SK-N-MC (cell line): ENCODE data around the gene TRAF6.
A peak's percentile ranks its signal among the peaks of the same experiment; 100 is the strongest.
"Not testable (repeated sequence)": the region's sequence is repeated elsewhere in the genome, so short reads cannot be mapped to it uniquely, and the experiment has no call there.

Experiments
- DNase-seq: peaks from one replicate; pipeline ENCODE4 v3.0.0-alpha.2; 2011; ENCODE audit warnings: low read depth, low spot score
- H3K27ac ChIP-seq: fragments of 200-600 bp; sonication (generic); 2 replicates; pipeline ENCODE4 v1.5.1; 2016; ENCODE audit warnings: mixed run types
- H3K36me3 ChIP-seq: fragments of 200-600 bp; sonication (generic); 2 replicates; pipeline ENCODE4 v1.6.1; 2017; ENCODE audit warnings: antibody characterized with exemption, low read length, mixed read lengths; ENCODE audit not compliant: insufficient read depth
- H3K4me3 ChIP-seq: fragments of 200-600 bp; sonication (generic); 2 replicates; pipeline ENCODE4 v1.5.1; 2016
- H3K9ac ChIP-seq: fragments of 200-600 bp; sonication (generic); 2 replicates; pipeline ENCODE4 v1.8.0; 2017; ENCODE audit warnings: mixed run types, mixed read lengths; ENCODE audit not compliant: insufficient read length
- H3K9me3 ChIP-seq: fragments of 200-600 bp; sonication (generic); 2 replicates; pipeline ENCODE4 v1.6.1; 2017; ENCODE audit warnings: low read depth, mild to moderate bottlenecking, antibody characterized with exemption, low read length, moderate library complexity, mixed read lengths
- EZH2 ChIP-seq: fragments of 200-600 bp; sonication (generic); IDR thresholded peaks from one replicate; pipeline ENCODE4 v1.6.1; 2017; ENCODE audit warnings: antibody characterized with exemption
- FOXP2 ChIP-seq: optimal IDR thresholded peaks from 2 replicates; pipeline ENCODE3; 2011; ENCODE audit warnings: mild to moderate bottlenecking, moderate library complexity; ENCODE audit not compliant: insufficient read depth; ENCODE audit errors: extremely low read length, control extremely low read depth
- POLR2AphosphoS5 ChIP-seq: IDR thresholded peaks from 2 replicates; pipeline ENCODE4 v1.6.1; 2012; ENCODE audit warnings: mild to moderate bottlenecking, low read depth, low read length, borderline replicate concordance

The TRAF6 gene, protein sequence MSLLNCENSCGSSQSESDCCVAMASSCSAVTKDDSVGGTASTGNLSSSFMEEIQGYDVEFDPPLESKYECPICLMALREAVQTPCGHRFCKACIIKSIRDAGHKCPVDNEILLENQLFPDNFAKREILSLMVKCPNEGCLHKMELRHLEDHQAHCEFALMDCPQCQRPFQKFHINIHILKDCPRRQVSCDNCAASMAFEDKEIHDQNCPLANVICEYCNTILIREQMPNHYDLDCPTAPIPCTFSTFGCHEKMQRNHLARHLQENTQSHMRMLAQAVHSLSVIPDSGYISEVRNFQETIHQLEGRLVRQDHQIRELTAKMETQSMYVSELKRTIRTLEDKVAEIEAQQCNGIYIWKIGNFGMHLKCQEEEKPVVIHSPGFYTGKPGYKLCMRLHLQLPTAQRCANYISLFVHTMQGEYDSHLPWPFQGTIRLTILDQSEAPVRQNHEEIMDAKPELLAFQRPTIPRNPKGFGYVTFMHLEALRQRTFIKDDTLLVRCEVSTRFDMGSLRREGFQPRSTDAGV

DNA sequence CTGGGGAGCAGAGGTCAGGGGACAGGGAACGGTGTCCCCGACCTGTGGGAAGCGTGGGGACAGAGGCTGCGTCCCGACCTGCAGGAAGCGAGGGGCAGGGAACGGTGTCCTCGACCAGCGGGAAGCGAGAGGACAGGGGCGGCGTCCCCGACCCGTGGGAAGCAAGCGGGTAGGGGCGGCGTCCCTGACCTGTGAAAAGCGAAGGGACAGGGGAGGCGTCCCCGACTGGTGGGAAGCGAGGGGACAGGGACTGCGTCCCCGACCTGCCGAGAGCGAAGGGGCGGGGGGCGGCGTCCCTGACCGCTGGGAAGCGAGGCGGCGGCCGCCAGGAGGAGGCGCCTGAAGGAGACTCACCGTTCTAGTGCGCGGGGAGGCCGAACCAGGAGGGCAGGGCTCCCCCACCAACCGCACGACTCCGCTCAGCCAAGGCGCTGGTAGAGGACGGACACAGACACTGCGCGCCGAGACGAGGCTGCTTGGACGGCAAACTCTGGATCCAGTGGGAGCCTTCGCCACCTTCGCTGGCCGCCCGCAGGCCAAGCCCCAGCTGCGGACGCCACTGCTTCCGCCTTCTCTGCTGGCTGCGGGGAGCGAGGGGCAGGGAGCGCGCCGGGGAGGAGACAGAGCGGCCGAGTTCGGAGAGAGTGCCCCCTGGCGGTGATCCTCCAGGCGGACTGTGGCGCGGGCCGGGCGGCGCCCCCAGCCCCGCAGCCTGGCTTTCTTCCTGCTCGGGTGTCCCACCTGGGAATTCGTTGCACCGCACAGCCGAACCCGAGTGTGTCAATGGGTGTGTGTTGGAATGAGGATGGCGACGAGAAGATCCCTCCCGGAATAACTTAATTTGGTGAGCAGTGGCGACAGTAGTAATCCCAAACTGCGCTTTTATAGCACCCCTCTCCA lies at the start of gene TRAF6:
Gene TRAF6, minus strand, starts transcription at position 579 of the 900 bp plus-strand sequence. CDS start 8,757 bp downstream, outside the sequence.
- Histone ChIP-seq H3K4me3 (peak within 1 kb of the TSS; percentile 96), H3K9ac (peak within 1 kb of the TSS; percentile 87), H3K9me3 (0 out of 2 replicates have a peak, but pooled peaks cover 3% of the 10 kb centered on the region), H3K36me3 (no peaks in the 10 kb centered on the region; the same call in 1 of the 2 replicates), H3K27ac (no peak within 1 kb of the TSS)
- no peak for DNase-seq
- TF ChIP-seq FOXP2: peak; percentile 51
- no peak for TF ChIP-seq EZH2
- peak; percentile 91 for TF ChIP-seq POLR2AphosphoS5

DNA sequence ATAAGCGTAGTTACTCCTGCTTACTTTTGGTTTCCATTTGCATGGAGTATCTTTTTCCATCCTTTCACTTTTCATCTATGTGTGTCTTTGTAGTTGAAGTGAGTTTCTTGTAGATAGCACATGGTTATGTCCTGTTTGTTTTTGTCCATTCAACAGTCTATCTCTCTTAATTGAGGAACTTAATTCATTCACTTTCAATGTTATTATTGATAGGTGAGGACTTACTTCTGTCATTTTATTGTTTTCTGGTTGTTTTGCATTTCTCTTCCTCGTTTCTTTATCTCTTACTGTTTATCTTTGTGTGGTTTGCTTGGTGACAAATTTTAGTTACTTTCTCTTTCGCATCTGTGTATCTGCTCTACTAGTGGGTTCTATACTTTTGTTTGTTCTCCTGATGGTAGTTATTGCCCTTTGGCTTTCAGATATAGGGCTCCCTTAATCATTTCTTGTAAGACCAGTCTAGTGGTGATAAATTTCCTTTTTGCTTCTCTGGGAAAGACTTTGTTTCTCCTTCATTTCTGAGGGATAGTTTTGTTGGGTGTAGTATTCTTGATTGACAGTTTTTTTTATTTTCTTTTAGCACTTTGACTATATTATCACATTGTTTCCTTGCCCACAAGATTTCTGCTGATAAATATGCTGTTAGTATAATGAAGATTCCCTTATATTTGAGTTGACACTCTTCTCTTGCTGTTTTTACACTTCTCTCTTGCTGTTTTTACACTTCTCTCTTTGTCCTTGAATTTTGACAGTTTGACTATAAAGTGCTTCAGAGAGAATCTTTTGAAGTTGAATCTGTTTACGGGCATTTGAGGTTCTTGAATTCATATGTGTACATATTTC lies 48.7 kb upstream of the TRAF6 start:
- TF ChIP-seq EZH2: no peak
- TF ChIP-seq POLR2AphosphoS5: no peak
- TF ChIP-seq FOXP2: no peak
- Histone ChIP-seq H3K36me3 (no peaks in the 10 kb centered on the region), H3K27ac (no peak overlapping the region), H3K9ac (no peak overlapping the region), H3K9me3 (no peaks in the 10 kb centered on the region), H3K4me3 (no peak overlapping the region)
- no peak for DNase-seq

DNA sequence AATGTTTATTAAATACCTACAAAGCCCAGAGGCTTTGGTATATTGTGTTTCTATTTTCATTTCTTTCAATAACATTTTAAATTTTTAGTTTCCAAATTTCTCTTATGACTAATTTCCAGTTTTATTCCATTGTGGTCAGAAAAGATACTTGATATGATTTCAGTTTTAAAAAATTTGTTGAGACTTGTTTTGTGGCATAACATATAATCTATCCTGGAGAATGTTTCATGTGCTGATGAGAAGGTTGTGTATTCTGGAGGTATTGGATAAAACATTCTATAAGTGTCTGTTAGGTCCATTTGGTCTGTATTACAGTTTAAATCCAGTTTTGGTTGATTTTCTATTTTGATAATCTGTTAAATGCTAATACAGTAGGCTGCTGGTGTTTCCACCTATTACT lies 47.9 kb upstream of the TRAF6 start:
- Histone ChIP-seq H3K27ac (no peak overlapping the region), H3K9me3 (no peaks in the 10 kb centered on the region), H3K36me3 (no peaks in the 10 kb centered on the region), H3K4me3 (no peak overlapping the region), H3K9ac (no peak overlapping the region)
- TF ChIP-seq EZH2 (no peak), POLR2AphosphoS5 (no peak), FOXP2 (no peak)
- DNase-seq: no peak

DNA sequence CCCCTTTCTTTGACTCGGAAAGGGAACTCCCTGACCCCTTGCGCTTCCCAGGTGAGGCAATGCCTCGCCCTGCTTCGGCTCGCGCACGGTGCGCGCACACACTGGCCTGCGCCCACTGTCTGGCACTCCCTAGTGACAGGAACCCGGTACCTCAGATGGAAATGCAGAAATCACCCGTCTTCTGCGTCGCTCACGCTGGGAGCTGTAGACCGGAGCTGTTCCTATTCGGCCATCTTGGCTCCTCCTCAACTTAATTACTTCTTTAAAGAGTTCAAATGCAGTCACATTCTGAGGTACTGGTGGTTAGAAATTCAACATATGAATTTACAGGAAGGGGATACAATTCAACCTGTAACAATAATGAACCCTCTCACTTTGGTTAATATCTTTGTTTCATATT lies 47.3 kb upstream of the TRAF6 start:
- not testable (repeated sequence) for H3K27ac ChIP-seq, DNase-seq, H3K4me3 ChIP-seq, H3K36me3 ChIP-seq, H3K9ac ChIP-seq, H3K9me3 ChIP-seq

DNA sequence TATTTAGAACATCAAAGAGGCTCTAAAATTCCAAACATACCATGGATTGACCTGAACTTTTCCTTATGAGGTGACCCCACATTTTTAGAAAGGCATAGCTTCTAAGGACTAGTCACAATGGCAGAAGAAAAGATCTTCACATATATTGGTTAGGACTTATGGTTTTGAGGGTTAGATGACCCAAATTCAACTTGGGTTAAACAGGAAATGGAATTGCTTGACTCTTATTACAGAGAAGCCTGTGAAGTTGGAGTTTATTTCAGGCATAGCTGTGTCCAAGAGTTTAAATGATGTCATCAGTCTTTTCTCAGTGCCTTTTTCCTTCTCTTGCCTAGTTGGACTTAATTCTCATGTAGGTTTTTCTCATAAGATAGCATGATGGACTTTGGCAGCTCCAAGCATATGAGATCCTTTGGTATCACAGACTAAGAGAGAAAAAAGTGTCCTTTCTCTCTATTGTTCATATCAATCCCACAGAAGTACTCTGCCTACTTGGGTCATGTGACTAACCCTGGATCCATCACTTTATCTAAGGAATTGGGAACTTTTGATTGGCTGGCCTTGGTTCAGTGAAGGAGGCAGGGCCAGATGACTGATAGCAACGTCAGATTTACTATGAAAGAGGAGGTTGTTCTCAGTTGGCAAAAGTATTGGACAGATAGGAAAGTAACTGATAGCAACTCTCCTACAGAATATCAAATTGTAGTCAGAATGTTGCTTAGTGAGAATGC lies 40.5 kb upstream of the TRAF6 start:
- H3K9ac ChIP-seq: no peak overlapping the region
- no peak for DNase-seq
- H3K9me3 ChIP-seq: no peaks in the 10 kb centered on the region
- no peak overlapping the region for H3K27ac ChIP-seq
- no peaks in the 10 kb centered on the region for H3K36me3 ChIP-seq
- H3K4me3 ChIP-seq: no peak overlapping the region
- TF ChIP-seq EZH2 (no peak), FOXP2 (no peak), POLR2AphosphoS5 (no peak)

DNA sequence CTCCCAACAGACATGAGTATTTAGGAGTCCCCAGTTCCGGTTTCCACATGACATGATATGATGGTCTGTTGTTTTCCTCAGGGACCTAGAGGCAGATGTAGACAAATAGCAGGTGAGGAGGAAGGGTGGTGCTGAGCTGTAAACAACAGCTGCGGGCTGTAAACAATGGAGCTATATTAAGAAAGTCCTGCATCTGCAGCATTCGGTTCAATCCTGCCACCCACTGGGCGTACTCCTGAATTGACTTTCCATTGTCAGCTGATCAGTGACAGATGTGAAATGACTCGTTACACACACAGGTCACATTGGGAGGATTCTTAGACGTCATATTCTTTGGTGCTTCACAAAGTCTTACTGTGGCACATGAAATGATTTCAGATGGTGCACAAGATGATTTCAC lies 30.9 kb upstream of the TRAF6 start:
- Histone ChIP-seq H3K4me3 (no peak overlapping the region), H3K9ac (no peak overlapping the region), H3K9me3 (no peaks in the 10 kb centered on the region), H3K36me3 (no peaks in the 10 kb centered on the region), H3K27ac (no peak overlapping the region)
- no peak for DNase-seq
- TF ChIP-seq POLR2AphosphoS5 (no peak), EZH2 (no peak), FOXP2 (no peak)

DNA sequence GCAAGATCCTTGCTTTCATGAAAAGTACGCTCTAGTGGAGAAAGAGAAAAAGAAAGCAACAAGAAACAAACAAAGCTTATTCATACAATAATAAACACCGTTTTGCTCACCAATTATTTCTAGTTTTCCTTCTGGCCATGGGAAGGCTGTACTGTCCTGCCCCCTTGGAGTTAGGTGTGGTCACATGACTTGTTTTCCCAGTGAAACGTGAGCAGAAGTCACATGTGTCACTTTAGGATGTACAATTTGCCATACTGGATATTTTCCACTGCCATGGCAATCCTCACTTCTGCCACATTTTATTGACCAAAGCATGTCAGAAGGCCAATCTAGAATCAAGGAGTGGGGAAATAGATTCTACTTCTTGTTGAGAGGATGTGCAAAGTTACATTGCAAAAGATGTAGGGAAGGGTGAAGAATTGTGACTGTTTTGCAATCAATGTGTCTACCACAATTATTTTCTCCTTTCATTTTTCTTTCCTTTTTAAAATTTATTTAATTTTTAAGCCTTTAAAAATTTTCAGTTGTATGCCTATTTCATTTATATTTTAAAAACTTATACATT lies 24.3 kb upstream of the TRAF6 start:
- no peaks in the 10 kb centered on the region for H3K9me3 ChIP-seq
- no peak for DNase-seq
- no peaks in the 10 kb centered on the region for H3K36me3 ChIP-seq
- no peak overlapping the region for H3K9ac ChIP-seq
- no peak overlapping the region for H3K27ac ChIP-seq
- TF ChIP-seq POLR2AphosphoS5 (no peak), FOXP2 (no peak), EZH2 (no peak)
- H3K4me3 ChIP-seq: no peak overlapping the region
